Subcutaneous abdominal adipose tissue (tissue), 5 donors: ENCODE measurements around the gene ZNF326.
"Not testable (repeated sequence)": the region's sequence is repeated elsewhere in the genome, so short reads cannot be mapped to it uniquely, and the experiment has no call there.

Experiments
- H3K27ac ChIP-seq: one replicate; pipeline ENCODE4 v1.7.0; 2013; ENCODE audit warnings: low read depth, mild to moderate bottlenecking, inconsistent platforms, low read length, moderate library complexity
- H3K27me3 ChIP-seq, 5 donors: one replicate each; pipeline ENCODE4 v1.7.0; 2013; ENCODE audit warnings: low read length in 5 of 5, inconsistent platforms in 1 of 5; ENCODE audit not compliant: control insufficient read depth in 5 of 5, insufficient read depth in 4 of 5
- H3K36me3 ChIP-seq, 5 donors: one replicate each; pipeline ENCODE4 v1.7.0; 2013; ENCODE audit warnings: low read length in 5 of 5; ENCODE audit not compliant: control insufficient read depth in 5 of 5, insufficient read depth in 5 of 5
- H3K4me1 ChIP-seq, 5 donors: one replicate each; pipeline ENCODE4 v1.7.0; 2013; ENCODE audit warnings: low read length in 5 of 5, mild to moderate bottlenecking in 3 of 5, moderate library complexity in 1 of 5; ENCODE audit not compliant: control insufficient read depth in 5 of 5, insufficient read depth in 5 of 5
- H3K4me3 ChIP-seq, 5 donors: one replicate each; pipeline ENCODE4 v1.7.0; 2013; ENCODE audit warnings: low read length in 5 of 5, low read depth in 1 of 5
- H3K9ac ChIP-seq, 5 donors: one replicate each; pipeline ENCODE4 v1.7.0; 2013; ENCODE audit warnings: low read length in 5 of 5, mild to moderate bottlenecking in 4 of 5, moderate library complexity in 3 of 5
- H3K9me3 ChIP-seq, 5 donors: one replicate each; pipeline ENCODE4 v1.7.0; 2013; ENCODE audit warnings: low read length in 5 of 5; ENCODE audit not compliant: control insufficient read depth in 5 of 5
- donor health status: healthy.
- donor health status: healthy.
- donor health status: healthy.
- donor health status: healthy.
- donor health status: healthy.

The ZNF326 gene

GRCh38 chr1:89966656-89967055, 28.3 kb upstream of the ZNF326 start:
- Histone ChIP-seq H3K27ac (no peak overlapping the region), H3K4me1 (peaks cover 0 to 9% (median 0%) of the 10 kb centered on the region in 5 donors), H3K9ac (no peak overlapping the region), H3K4me3 (no peak overlapping the region), H3K36me3 (no peaks in the 10 kb centered on the region), H3K27me3 (no peaks in the 10 kb centered on the region), H3K9me3 (peaks cover 0 to 2% (median 0%) of the 10 kb centered on the region in 5 donors)

- H3K4me3 ChIP-seq = no peak overlapping the region
- H3K36me3 ChIP-seq = no peaks in the 10 kb centered on the region
- no peaks in the 10 kb centered on the region for H3K27me3 ChIP-seq
- H3K9ac ChIP-seq = no peak overlapping the region
- H3K9me3 ChIP-seq = no peaks in the 10 kb centered on the region
- no peak overlapping the region for H3K27ac ChIP-seq
- peaks cover 0 to 6% (median 0%) of the 10 kb centered on the region in 5 donors for H3K4me1 ChIP-seq
Observed at GRCh38 chr1:89971600-89971999, 23.3 kb upstream of the ZNF326 start.

- H3K9me3 ChIP-seq = no peaks in the 10 kb centered on the region
- H3K9ac ChIP-seq = no peak overlapping the region
- no peaks in the 10 kb centered on the region for H3K36me3 ChIP-seq
- H3K4me1 ChIP-seq = peaks cover 0 to 6% (median 0%) of the 10 kb centered on the region in 5 donors
- H3K27ac ChIP-seq = no peak overlapping the region
- H3K4me3 ChIP-seq = no peak overlapping the region
- H3K27me3 ChIP-seq = no peaks in the 10 kb centered on the region
Observed at GRCh38 chr1:89972024-89972423, 22.9 kb upstream of the ZNF326 start.

GRCh38 chr1:89973471-89974127, 21.3 kb upstream of the ZNF326 start:
- Histone ChIP-seq H3K9me3 (no peaks in the 10 kb centered on the region), H3K9ac (no peak overlapping the region), H3K27me3 (no peaks in the 10 kb centered on the region)

GRCh38 chr1:89974256-89974655, 20.7 kb upstream of the ZNF326 start:
- H3K27ac ChIP-seq = no peak overlapping the region
- no peaks in the 10 kb centered on the region for H3K9me3 ChIP-seq
- no peak overlapping the region for H3K4me3 ChIP-seq
- peaks cover 0 to 6% (median 0%) of the 10 kb centered on the region in 5 donors for H3K4me1 ChIP-seq
- H3K36me3 ChIP-seq = no peaks in the 10 kb centered on the region
- H3K9ac ChIP-seq = no peak overlapping the region
- no peaks in the 10 kb centered on the region for H3K27me3 ChIP-seq

More at GRCh38 chr1:89973471-89974127, 21.3 kb upstream of the ZNF326 start:
- H3K4me3 ChIP-seq = no peak overlapping the region
- H3K36me3 ChIP-seq = no peaks in the 10 kb centered on the region
- H3K4me1 ChIP-seq = peaks cover 0 to 6% (median 0%) of the 10 kb centered on the region in 5 donors
- no peak overlapping the region for H3K27ac ChIP-seq

- Histone ChIP-seq H3K4me3 (no peak overlapping the region), H3K27ac (no peak overlapping the region), H3K36me3 (no peaks in the 10 kb centered on the region), H3K4me1 (peaks cover 0 to 6% (median 0%) of the 10 kb centered on the region in 5 donors), H3K9ac (no peak overlapping the region), H3K9me3 (no peaks in the 10 kb centered on the region), H3K27me3 (no peaks in the 10 kb centered on the region)
Observed at GRCh38 chr1:89974696-89975470, 20.0 kb upstream of the ZNF326 start.

GRCh38 chr1:89975540-89976125, 19.3 kb upstream of the ZNF326 start:
- Histone ChIP-seq H3K9me3 (no peaks in the 10 kb centered on the region), H3K9ac (no peak overlapping the region), H3K4me1 (peaks cover 0 to 6% (median 0%) of the 10 kb centered on the region in 5 donors), H3K36me3 (no peaks in the 10 kb centered on the region), H3K4me3 (no peak overlapping the region), H3K27me3 (no peaks in the 10 kb centered on the region), H3K27ac (no peak overlapping the region)

GRCh38 chr1:89978755-89979154, 16.2 kb upstream of the ZNF326 start:
- Histone ChIP-seq H3K9me3 (no peaks in the 10 kb centered on the region), H3K9ac (no peak overlapping the region), H3K4me3 (no peak overlapping the region), H3K4me1 (peaks cover 0 to 6% (median 0%) of the 10 kb centered on the region in 5 donors), H3K36me3 (no peaks in the 10 kb centered on the region), H3K27me3 (no peaks in the 10 kb centered on the region), H3K27ac (no peak overlapping the region)

GRCh38 chr1:89980605-89981004, 14.3 kb upstream of the ZNF326 start:
- H3K9ac ChIP-seq = no peak overlapping the region
- H3K36me3 ChIP-seq = no peaks in the 10 kb centered on the region
- no peaks in the 10 kb centered on the region for H3K27me3 ChIP-seq
- H3K4me1 ChIP-seq = peaks cover 0 to 2% (median 0%) of the 10 kb centered on the region in 5 donors
- no peak overlapping the region for H3K27ac ChIP-seq
- no peaks in the 10 kb centered on the region for H3K9me3 ChIP-seq
- no peak overlapping the region for H3K4me3 ChIP-seq

- H3K4me3 ChIP-seq, H3K9ac ChIP-seq, H3K27me3 ChIP-seq, H3K9me3 ChIP-seq, H3K27ac ChIP-seq, H3K36me3 ChIP-seq: not testable (repeated sequence)
- H3K4me1 ChIP-seq = peaks cover 0 to 11% (median 0%) of the 10 kb centered on the region in 5 donors
Observed at GRCh38 chr1:89982846-89983245, 12.1 kb upstream of the ZNF326 start.
